T-cell (primary cell): Measurements from ENCODE around the gene ADPGK. TPM values are rescaled to one million over a fixed set of nuclear protein-coding genes. Genes with fewer than 3 reads are reported as not detected.

Experiments
- ATAC-seq, 4 experiments: fragments of 200-7000 bp in 3 of 4; fragments of 150-1000 bp in 1 of 4; cut with Tn5 transposase; replicated peaks in 1 of 4; 1 replicate in 3 of 4; 2 replicates in 1 of 4; pipeline ENCODE4 v1.10.0; 2021; ENCODE audit warnings: moderate library complexity in 3 of 4, mild to moderate bottlenecking in 2 of 4, moderate number of reproducible peaks in 1 of 4
- CTCF ChIA-PET, 2 donors: fragments of 300-600 bp; sonication (Branson Sonifier 250); formaldehyde crosslinking; loops; one replicate each; lab custom pipeline; 2022; ENCODE audit warnings: antibody characterized with exemption in 2 of 2; lab: Charles Lee
- POLR2A ChIA-PET, 2 donors: fragments of 300-600 bp; sonication (Branson Sonifier 250); formaldehyde crosslinking; loops; one replicate each; lab custom pipeline; 2022; ENCODE audit warnings: antibody characterized with exemption in 2 of 2; lab: Charles Lee
- DNase-seq, 35 experiments: peaks; one replicate each; pipeline versions ENCODE4 v3.0.0 to v3.0.0-alpha.2; 2013 to 2023
- H3K27ac ChIP-seq: one replicate; pipeline ENCODE4 v1.5.1; 2013; ENCODE audit warnings: low read length
- H3K27me3 ChIP-seq, 2 experiments: replicated peaks in 1 of 2; 1 replicate in 1 of 2; 2 replicates in 1 of 2; pipeline versions ENCODE4 v1.6.1 to v1.7.0; 2013; ENCODE audit warnings: low read length in 1 of 2, mixed read lengths in 1 of 2; ENCODE audit not compliant: control insufficient read depth in 2 of 2, insufficient read depth in 2 of 2; ENCODE audit errors: extremely low read depth in 1 of 2
- H3K36me3 ChIP-seq, 2 donors: 1 replicate in 1 of 2; 2 replicates in 1 of 2; pipeline versions ENCODE4 v1.6.1 to v1.7.0; 2013; ENCODE audit warnings: low read length in 1 of 2; ENCODE audit not compliant: control insufficient read depth in 2 of 2, insufficient read depth in 1 of 2; ENCODE audit errors: extremely low read depth in 1 of 2
- H3K4me1 ChIP-seq, 2 experiments: 1 replicate in 1 of 2; 2 replicates in 1 of 2; pipeline versions ENCODE4 v1.6.1 to v1.7.0; 2013; ENCODE audit warnings: low read length in 2 of 2, mixed read lengths in 1 of 2; ENCODE audit not compliant: insufficient read depth in 2 of 2, control insufficient read depth in 1 of 2; ENCODE audit errors: extremely low read depth in 1 of 2
- H3K4me3 ChIP-seq, 2 donors: 1 replicate in 1 of 2; 2 replicates in 1 of 2; pipeline versions ENCODE4 v1.5.1 to v1.7.0; 2013; ENCODE audit warnings: mild to moderate bottlenecking in 2 of 2, low read length in 1 of 2, moderate library complexity in 1 of 2; ENCODE audit not compliant: control insufficient read depth in 1 of 2; ENCODE audit errors: extremely low read depth in 1 of 2
- H3K9me3 ChIP-seq: 2 replicates; pipeline ENCODE4 v1.7.0; 2013
- H3K27ac Mint-ChIP-seq, 2 donors: one replicate each; pipeline ENCODE4 v1.8.0; 2020 to 2021; ENCODE audit warnings: mild to moderate bottlenecking in 2 of 2, mixed read lengths in 2 of 2
- H3K27me3 Mint-ChIP-seq, 2 donors: one replicate each; pipeline ENCODE4 v1.8.0; 2021 to 2022; ENCODE audit warnings: mixed read lengths in 2 of 2
- H3K36me3 Mint-ChIP-seq: one replicate; pipeline ENCODE4 v1.8.0; 2021; ENCODE audit warnings: mixed read lengths
- H3K4me1 Mint-ChIP-seq, 3 donors: one replicate each; pipeline ENCODE4 v1.8.0; 2020 to 2022; ENCODE audit warnings: mixed read lengths in 3 of 3, mild to moderate bottlenecking in 1 of 3
- H3K4me3 Mint-ChIP-seq, 3 donors: one replicate each; pipeline ENCODE4 v1.8.0; 2020 to 2022; ENCODE audit warnings: mild to moderate bottlenecking in 3 of 3, mixed read lengths in 3 of 3, moderate library complexity in 3 of 3
- H3K9me3 Mint-ChIP-seq, 3 donors: one replicate each; pipeline ENCODE4 v1.8.0; 2020 to 2022; ENCODE audit warnings: mixed read lengths in 3 of 3
- WGBS: methylation state at CpG from one replicate; pipeline ENCODE4 v1.1.5; 2013; ENCODE audit warnings: missing lambda C conversion rate; ENCODE audit not compliant: insufficient coverage; 5-methylcytosine and 5-hydroxymethylcytosine counted together
- total RNA-seq, 35 experiments: library from RNA in 6 of 35; stranded (reverse) in 6 of 35; fragments of 120-200 nt in 1 of 35; gene quantifications; one replicate each; pipeline versions ENCODE4 v1.2.1 to v1.2.4 and lab custom pipeline; 2013 to 2026

ADPGK gene
- total RNA-seq, 5 donors from 2014 or later (not counting 1 experiment from before 2014, with no cell fraction given): 97.0 to 106 (median 102) TPM

GRCh38 chr15:72801590-72802325 is 18.2 kb upstream of the ADPGK start:
- ATAC-seq: no peak
- H3K9me3 Mint-ChIP-seq: no peaks in the 10 kb centered on the region
- Histone ChIP-seq H3K27ac (no peak overlapping the region), H3K36me3 (no peaks in the 10 kb centered on the region), H3K27me3 (peaks cover 0 to 31% of the 10 kb centered on the region in 2 experiments), H3K9me3 (no peaks in the 10 kb centered on the region), H3K4me1 (peaks cover 0 to 13% of the 10 kb centered on the region in 2 experiments), H3K4me3 (no peak overlapping the region)
- no peak for DNase-seq
- no peak overlapping the region for H3K27ac Mint-ChIP-seq
- no peaks in the 10 kb centered on the region for H3K36me3 Mint-ChIP-seq
- no peak overlapping the region for H3K4me3 Mint-ChIP-seq
- POLR2A ChIA-PET: interaction anchor here in 1 of 2 donors (0.6 kb wide), 2 partner anchors 44 to 277 kb away, joined by 3 to 6 read pairs; no protein-coding TSS in a partner anchor
- peaks cover 29 to 31% of the 10 kb centered on the region in 2 donors for H3K27me3 Mint-ChIP-seq
- 100% methylated on average over 1 of the region's 7 CpGs for WGBS
- peaks cover 5 to 11% (median 7%) of the 10 kb centered on the region in 3 donors for H3K4me1 Mint-ChIP-seq
- CTCF ChIA-PET: no interaction called here

- CTCF ChIA-PET: no interaction called here
- Mint-ChIP-seq H3K4me3 (no peak overlapping the region), H3K36me3 (no peaks in the 10 kb centered on the region), H3K9me3 (no peaks in the 10 kb centered on the region), H3K27me3 (peaks cover 32 to 37% of the 10 kb centered on the region in 2 donors), H3K4me1 (peaks cover 10 to 17% (median 13%) of the 10 kb centered on the region in 3 donors), H3K27ac (no peak overlapping the region)
- WGBS: 85% methylated on average over 2 of the region's 8 CpGs
- no peaks in the 10 kb centered on the region for H3K9me3 ChIP-seq
- no peak for DNase-seq
- peaks cover 0 to 17% of the 10 kb centered on the region in 2 experiments for H3K4me1 ChIP-seq
- ATAC-seq: no peak
- no peaks in the 10 kb centered on the region for H3K36me3 ChIP-seq
- no peak overlapping the region for H3K27ac ChIP-seq
- POLR2A ChIA-PET: interaction anchor here in 1 of 2 donors (0.6 kb wide), 1 partner anchor 44 kb away, joined by 6 read pairs; no protein-coding TSS in a partner anchor
- peaks cover 0 to 36% of the 10 kb centered on the region in 2 experiments for H3K27me3 ChIP-seq
- no peak overlapping the region for H3K4me3 ChIP-seq
Measured at GRCh38 chr15:72800833-72801481, 17.4 kb upstream of the ADPGK start.

- ATAC-seq: no peak
- peaks cover 30 to 36% of the 10 kb centered on the region in 2 donors for H3K27me3 Mint-ChIP-seq
- Histone ChIP-seq H3K9me3 (no peaks in the 10 kb centered on the region), H3K27me3 (peaks cover 3 to 24% of the 10 kb centered on the region in 2 experiments), H3K4me3 (no peak overlapping the region), H3K4me1 (peaks cover 0 to 10% of the 10 kb centered on the region in 2 experiments), H3K36me3 (no peaks in the 10 kb centered on the region), H3K27ac (no peak overlapping the region)
- H3K4me1 Mint-ChIP-seq: peaks cover 10 to 17% (median 13%) of the 10 kb centered on the region in 3 donors
- ChIA-PET CTCF (interaction anchor here in 1 of 2 donors (0.7 kb wide), 1 partner anchor 75 kb away, joined by 3 read pairs; no protein-coding TSS in a partner anchor), POLR2A (no interaction called here)
- H3K27ac Mint-ChIP-seq: no peak overlapping the region
- no peaks in the 10 kb centered on the region for H3K9me3 Mint-ChIP-seq
- WGBS: no CpG with 5 or more reads among the region's 6 CpGs
- DNase-seq: no peak
- no peaks in the 10 kb centered on the region for H3K36me3 Mint-ChIP-seq
- peak overlapping the region; percentile 43 to 86 (median 64) for H3K4me3 Mint-ChIP-seq
Measured at GRCh38 chr15:72797834-72798233, 14.3 kb upstream of the ADPGK start.

- Histone ChIP-seq H3K4me1 (peaks cover 0 to 10% of the 10 kb centered on the region in 2 experiments), H3K27ac (no peak overlapping the region), H3K36me3 (no peaks in the 10 kb centered on the region), H3K4me3 (peak overlapping the region; percentile 20 to 53), H3K9me3 (no peaks in the 10 kb centered on the region), H3K27me3 (peaks cover 3 to 24% of the 10 kb centered on the region in 2 experiments)
- Mint-ChIP-seq H3K9me3 (no peaks in the 10 kb centered on the region), H3K4me3 (peak overlapping the region; percentile 66 to 86 (median 74)), H3K4me1 (peaks cover 10 to 17% (median 13%) of the 10 kb centered on the region in 3 donors), H3K27me3 (peaks cover 30 to 36% of the 10 kb centered on the region in 2 donors), H3K36me3 (no peaks in the 10 kb centered on the region), H3K27ac (no peak overlapping the region)
- POLR2A ChIA-PET: no interaction called here
- DNase-seq (no peak), ATAC-seq (peak in 1 of 4 experiments; percentile 14)
- CTCF ChIA-PET: interaction anchor here in 1 of 2 donors (0.7 kb wide), 1 partner anchor 75 kb away, joined by 3 read pairs; no protein-coding TSS in a partner anchor
- WGBS: 17% methylated on average over 2 of the region's 12 CpGs
Measured at GRCh38 chr15:72797338-72797689, 13.8 kb upstream of the ADPGK start.

GRCh38 chr15:72796515-72797337 is 13.2 kb upstream of the ADPGK start:
- 5% methylated on average over 59 of the region's 72 CpGs for WGBS
- H3K4me3 Mint-ChIP-seq: peak overlapping the region; percentile 73 to 86 (median 82)
- POLR2A ChIA-PET: no interaction called here
- CTCF ChIA-PET: no interaction called here
- H3K27me3 Mint-ChIP-seq: peaks cover 24 to 36% of the 10 kb centered on the region in 2 donors
- Histone ChIP-seq H3K4me3 (peak overlapping the region; percentile 20 to 53), H3K27me3 (peaks cover 3 to 24% of the 10 kb centered on the region in 2 experiments), H3K9me3 (no peaks in the 10 kb centered on the region), H3K36me3 (no peaks in the 10 kb centered on the region), H3K27ac (no peak overlapping the region), H3K4me1 (peaks cover 0 to 10% of the 10 kb centered on the region in 2 experiments)
- peak; percentile 88 to 95 (median 92) for ATAC-seq
- H3K9me3 Mint-ChIP-seq: no peaks in the 10 kb centered on the region
- no peaks in the 10 kb centered on the region for H3K36me3 Mint-ChIP-seq
- peak in 25 of 35 experiments; percentile 10 to 63 (median 26) for DNase-seq
- H3K4me1 Mint-ChIP-seq: peaks cover 10 to 17% (median 13%) of the 10 kb centered on the region in 3 donors
- no peak overlapping the region for H3K27ac Mint-ChIP-seq

- peaks cover 18 to 31% of the 10 kb centered on the region in 2 donors for H3K27me3 Mint-ChIP-seq
- H3K4me3 Mint-ChIP-seq: peak overlapping the region; percentile 73 to 86 (median 82)
- WGBS: 30% methylated on average over 4 of the region's 7 CpGs
- H3K27me3 ChIP-seq: peaks cover 3 to 24% of the 10 kb centered on the region in 2 experiments
- no peak overlapping the region for H3K27ac ChIP-seq
- no peaks in the 10 kb centered on the region for H3K9me3 Mint-ChIP-seq
- POLR2A ChIA-PET: no interaction called here
- H3K9me3 ChIP-seq: no peaks in the 10 kb centered on the region
- peaks cover 10 to 17% (median 13%) of the 10 kb centered on the region in 3 donors for H3K4me1 Mint-ChIP-seq
- H3K4me1 ChIP-seq: peaks cover 0 to 10% of the 10 kb centered on the region in 2 experiments
- peak overlapping the region in 1 of 2 donors; percentile 31 for H3K4me3 ChIP-seq
- H3K36me3 Mint-ChIP-seq: no peaks in the 10 kb centered on the region
- H3K27ac Mint-ChIP-seq: no peak overlapping the region
- ATAC-seq (peak in 1 of 4 experiments; percentile 6), DNase-seq (no peak)
- CTCF ChIA-PET: no interaction called here
- H3K36me3 ChIP-seq: no peaks in the 10 kb centered on the region
Measured at GRCh38 chr15:72796210-72796514, 12.6 kb upstream of the ADPGK start.
